ENCODE measurements around the gene ZDHHC16.

- TF ChIP-seq, protein P1, sequence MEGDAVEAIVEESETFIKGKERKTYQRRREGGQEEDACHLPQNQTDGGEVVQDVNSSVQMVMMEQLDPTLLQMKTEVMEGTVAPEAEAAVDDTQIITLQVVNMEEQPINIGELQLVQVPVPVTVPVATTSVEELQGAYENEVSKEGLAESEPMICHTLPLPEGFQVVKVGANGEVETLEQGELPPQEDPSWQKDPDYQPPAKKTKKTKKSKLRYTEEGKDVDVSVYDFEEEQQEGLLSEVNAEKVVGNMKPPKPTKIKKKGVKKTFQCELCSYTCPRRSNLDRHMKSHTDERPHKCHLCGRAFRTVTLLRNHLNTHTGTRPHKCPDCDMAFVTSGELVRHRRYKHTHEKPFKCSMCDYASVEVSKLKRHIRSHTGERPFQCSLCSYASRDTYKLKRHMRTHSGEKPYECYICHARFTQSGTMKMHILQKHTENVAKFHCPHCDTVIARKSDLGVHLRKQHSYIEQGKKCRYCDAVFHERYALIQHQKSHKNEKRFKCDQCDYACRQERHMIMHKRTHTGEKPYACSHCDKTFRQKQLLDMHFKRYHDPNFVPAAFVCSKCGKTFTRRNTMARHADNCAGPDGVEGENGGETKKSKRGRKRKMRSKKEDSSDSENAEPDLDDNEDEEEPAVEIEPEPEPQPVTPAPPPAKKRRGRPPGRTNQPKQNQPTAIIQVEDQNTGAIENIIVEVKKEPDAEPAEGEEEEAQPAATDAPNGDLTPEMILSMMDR (IDR thresholded peaks at IDR 0.05): no peak
- TF ChIP-seq POLR2AphosphoS5 (IDR thresholded peaks at IDR 0.05): no peak
- TF ChIP-seq POLR2A (IDR thresholded peaks at IDR 0.05): no peak
Observed at GRCh38 chr10:97502916-97503315, 56.9 kb downstream of the ZDHHC16 start.
